Endothelial cell of umbilical vein (primary cell): ENCODE measurements around the gene TUBD1. TPM values are rescaled to one million over a fixed set of nuclear protein-coding genes. Genes with fewer than 3 reads are reported as not detected.

Experiments
- BruUV-seq: library from RNA; stranded (reverse); fragments of 400-500 nt; replicated peaks from 2 replicates; lab custom pipeline; 2021; lab: Mats Ljungman, UMichigan
- CTCF ChIA-PET: fragments of 300-600, 350-600 bp; sonication (Branson Sonifier 250); formaldehyde crosslinking; loops from one replicate; lab custom pipeline; 2021; ENCODE audit warnings: antibody characterized with exemption, inconsistent platforms; lab: Charles Lee
- POLR2A ChIA-PET: fragments of 300-600, 350-600 bp; sonication (Branson Sonifier 250); formaldehyde crosslinking; loops from one replicate; lab custom pipeline; 2021; ENCODE audit warnings: antibody characterized with exemption, inconsistent platforms; lab: Charles Lee
- DNase-seq: peaks from one replicate; pipeline ENCODE4 v3.0.0-alpha.2; 2011; ENCODE audit warnings: low read depth, low spot score
- FAIRE-seq: peaks from 2 replicates; lab custom pipeline; 2011; peaks lifted over from hg19 to GRCh38; lab: Jason Lieb, UNC
- H2AFZ ChIP-seq: 2 replicates; pipeline ENCODE4 v1.6.0; 2012; ENCODE audit warnings: low read depth, low read length, control low read depth, inconsistent platforms
- H3K27ac ChIP-seq: 2 replicates; pipeline ENCODE4 v1.5.1; 2011; ENCODE audit warnings: low read depth, mild to moderate bottlenecking, control low read depth, low read length, moderate library complexity; ENCODE audit not compliant: insufficient read depth
- H3K27me3 ChIP-seq, 2 experiments: 2 replicates each; pipeline versions ENCODE4 v1.6.0 to v1.6.1; 2011; ENCODE audit warnings: low read length in 2 of 2, mixed read lengths in 1 of 2; ENCODE audit not compliant: control insufficient read depth in 2 of 2, insufficient read depth in 2 of 2
- H3K36me3 ChIP-seq, 2 experiments: 2 replicates in 1 of 2; 3 replicates in 1 of 2; pipeline ENCODE4 v1.5.1; 2011; ENCODE audit warnings: low read length in 2 of 2, mild to moderate bottlenecking in 1 of 2, moderate library complexity in 1 of 2; ENCODE audit not compliant: control insufficient read depth in 2 of 2, insufficient read depth in 2 of 2; ENCODE audit errors: extremely low read depth in 1 of 2
- H3K4me1 ChIP-seq: 3 replicates; pipeline ENCODE4 v1.5.1; 2011; ENCODE audit warnings: mild to moderate bottlenecking, low read length; ENCODE audit not compliant: control insufficient read depth, insufficient read depth; ENCODE audit errors: extremely low read depth
- H3K4me2 ChIP-seq: 2 replicates; pipeline ENCODE4 v1.6.1; 2011; ENCODE audit warnings: low read length, control low read depth, mixed read lengths; ENCODE audit not compliant: insufficient read depth
- H3K4me3 ChIP-seq, 3 experiments: fragments of 200-600 bp in 1 of 3; sonication (generic), shearing (Covaris generic) in 1 of 3; replicated peaks in 1 of 3; 2 replicates each; pipeline ENCODE4 v1.5.1; 2011 to 2016; ENCODE audit warnings: control low read depth in 3 of 3, low read length in 3 of 3, mild to moderate bottlenecking in 2 of 3, inconsistent platforms in 1 of 3, low read depth in 1 of 3, moderate library complexity in 1 of 3; ENCODE audit not compliant: insufficient read depth in 1 of 3
- H3K79me2 ChIP-seq: 2 replicates; pipeline ENCODE4 v1.6.0; 2012; ENCODE audit warnings: low read length, inconsistent platforms; ENCODE audit not compliant: control insufficient read depth, insufficient read depth
- H3K9ac ChIP-seq: replicated peaks from 2 replicates; pipeline ENCODE3; 2011; ENCODE audit warnings: low read length, control low read depth; ENCODE audit not compliant: insufficient read depth; ENCODE audit errors: extremely low read depth
- H3K9me1 ChIP-seq: replicated peaks from 3 replicates; pipeline ENCODE4 v1.6.0; 2011; ENCODE audit warnings: mild to moderate bottlenecking, low read length; ENCODE audit not compliant: control insufficient read depth, insufficient read depth; ENCODE audit errors: extremely low read depth
- H3K9me3 ChIP-seq: replicated peaks from 2 replicates; pipeline ENCODE4 v1.5.1; 2012; ENCODE audit warnings: low read length, inconsistent platforms; ENCODE audit not compliant: control insufficient read depth, insufficient read depth
- H4K20me1 ChIP-seq: replicated peaks from 2 replicates; pipeline ENCODE3; 2011; ENCODE audit warnings: mild to moderate bottlenecking, low read length; ENCODE audit not compliant: control insufficient read depth, insufficient read depth; ENCODE audit errors: extremely low read depth
- EZH2 ChIP-seq: IDR thresholded peaks from 2 replicates; pipeline ENCODE4 v1.6.1; 2012; ENCODE audit warnings: borderline replicate concordance, low read depth, mild to moderate bottlenecking, moderate library complexity, low read length, inconsistent platforms; ENCODE audit not compliant: severe bottlenecking
- FOS ChIP-seq: IDR thresholded peaks from 2 replicates; pipeline ENCODE4 v1.6.1; 2011; ENCODE audit warnings: mild to moderate bottlenecking, low read length, moderate library complexity, borderline replicate concordance; ENCODE audit not compliant: insufficient read depth
- GATA2 ChIP-seq: IDR thresholded peaks from 2 replicates; pipeline ENCODE4 v1.7.0; 2011; ENCODE audit warnings: low read depth, mild to moderate bottlenecking, moderate library complexity, mixed read lengths, low read length; ENCODE audit not compliant: insufficient read length, insufficient read depth
- JUN ChIP-seq: IDR thresholded peaks from 2 replicates; pipeline ENCODE4 v1.6.1; 2011; ENCODE audit warnings: borderline replicate concordance, low read depth; ENCODE audit not compliant: insufficient read length, insufficient read depth
- MYC ChIP-seq: IDR thresholded peaks from one replicate; pipeline ENCODE4 v1.6.1; 2011; ENCODE audit warnings: mild to moderate bottlenecking, low read depth, low read length
- POLR2A ChIP-seq: IDR thresholded peaks from 2 replicates; pipeline ENCODE4 v1.6.1; 2012; ENCODE audit warnings: low read depth, mild to moderate bottlenecking, control low read depth, low read length
- POLR2AphosphoS5 ChIP-seq: IDR thresholded peaks from 2 replicates; pipeline ENCODE4 v1.6.1; 2012; ENCODE audit warnings: low read depth, mild to moderate bottlenecking, control low read depth, low read length, moderate library complexity; ENCODE audit not compliant: insufficient read depth
- dilution Hi-C: fragments of 300-500 bp; cut with MboI; formaldehyde crosslinking; loops from one replicate; pipeline ENCODE4 v1.15.0; 2019; ENCODE audit warnings: low sequenced_read_pairs; ENCODE audit not compliant: extremely low pct_ligation_motif_present
- intact Hi-C: fragments of 100-400 bp; cut with micrococcal nuclease; formaldehyde crosslinking; loops from one replicate; pipeline ENCODE4 v1.10.0; 2022
- polyA plus RNA-seq, 4 experiments: library from polyadenylated mRNA; depleted of rRNA in 3 of 4; stranded (reverse) in 3 of 4; unstranded in 1 of 4; fragments of >200 nt; gene quantifications; 2 replicates each; pipeline versions ENCODE4 v1.2.1 to v1.2.3, GENCODE V29; 2011 to 2012; ENCODE audit warnings: missing spikeins in 1 of 4
- total RNA-seq: library from RNA; stranded (reverse); gene quantifications from 2 replicates; pipeline ENCODE4 v1.2.3, GENCODE V29; 2021
- TF ChIP-seq, protein P1 (sequence below), 2 donors: IDR thresholded peaks; 1 replicate in 1 of 2; 2 replicates in 1 of 2; pipeline ENCODE4 v1.5.1; 2011; ENCODE audit warnings: low read length in 2 of 2, mild to moderate bottlenecking in 2 of 2, moderate library complexity in 2 of 2, control low read depth in 1 of 2, inconsistent platforms in 1 of 2, low read depth in 1 of 2; ENCODE audit not compliant: insufficient read depth in 1 of 2; ENCODE audit errors: extremely low read depth in 1 of 2
- TF ChIP-seq, protein P2 (sequence below): IDR thresholded peaks from 2 replicates; pipeline ENCODE4 v1.6.1; 2011; ENCODE audit not compliant: insufficient read depth, insufficient read length

TUBD1 gene
- total and polyA plus RNA-seq, 2 donors (not counting 3 experiments of a cell fraction or from before 2014, with no cell fraction given), result 4.9 to 11.3 TPM

DNA sequence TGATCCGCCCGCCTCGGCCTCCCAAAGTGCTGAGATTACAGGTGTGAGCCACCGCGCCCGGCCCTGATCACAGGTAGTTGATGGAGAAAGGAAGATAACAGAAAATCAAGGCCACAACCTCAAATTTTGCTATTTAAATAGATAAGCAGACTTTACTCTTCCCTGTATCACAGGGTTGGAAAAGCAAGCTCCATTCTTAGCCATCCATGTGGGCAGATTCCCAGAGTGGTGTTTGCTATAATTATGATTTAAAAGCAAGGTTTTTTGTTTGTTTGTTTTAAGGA is 44.4 kb downstream of the TUBD1 start:
- Histone ChIP-seq H3K27me3 (no peaks in the 10 kb centered on the region), H3K4me2 (no peak overlapping the region), H3K4me1 (peaks cover 17% of the 10 kb centered on the region), H3K9me3 (no peaks in the 10 kb centered on the region), H3K4me3 (no peak overlapping the region), H3K27ac (no peak overlapping the region), H4K20me1 (no peaks in the 10 kb centered on the region), H3K9me1 (no peaks in the 10 kb centered on the region), H3K9ac (no peak overlapping the region), H3K79me2 (no peaks in the 10 kb centered on the region), H2AFZ (no peak overlapping the region), H3K36me3 (no peaks in the 10 kb centered on the region)
- FAIRE-seq, result no peak
- BruUV-seq, result no TSS peak
- POLR2A ChIA-PET, result no interaction called here
- CTCF ChIA-PET, result interaction anchor here (5.7 to 6.4 kb wide), 2 partner anchors 11 to 95 kb away, joined by 55 read pairs; no protein-coding TSS in a partner anchor
- dilution Hi-C loops (no loop called here), intact Hi-C loops (no loop called here)
- no peak for TF ChIP-seq MYC
- TF ChIP-seq POLR2AphosphoS5, result no peak
- TF ChIP-seq, protein P1, sequence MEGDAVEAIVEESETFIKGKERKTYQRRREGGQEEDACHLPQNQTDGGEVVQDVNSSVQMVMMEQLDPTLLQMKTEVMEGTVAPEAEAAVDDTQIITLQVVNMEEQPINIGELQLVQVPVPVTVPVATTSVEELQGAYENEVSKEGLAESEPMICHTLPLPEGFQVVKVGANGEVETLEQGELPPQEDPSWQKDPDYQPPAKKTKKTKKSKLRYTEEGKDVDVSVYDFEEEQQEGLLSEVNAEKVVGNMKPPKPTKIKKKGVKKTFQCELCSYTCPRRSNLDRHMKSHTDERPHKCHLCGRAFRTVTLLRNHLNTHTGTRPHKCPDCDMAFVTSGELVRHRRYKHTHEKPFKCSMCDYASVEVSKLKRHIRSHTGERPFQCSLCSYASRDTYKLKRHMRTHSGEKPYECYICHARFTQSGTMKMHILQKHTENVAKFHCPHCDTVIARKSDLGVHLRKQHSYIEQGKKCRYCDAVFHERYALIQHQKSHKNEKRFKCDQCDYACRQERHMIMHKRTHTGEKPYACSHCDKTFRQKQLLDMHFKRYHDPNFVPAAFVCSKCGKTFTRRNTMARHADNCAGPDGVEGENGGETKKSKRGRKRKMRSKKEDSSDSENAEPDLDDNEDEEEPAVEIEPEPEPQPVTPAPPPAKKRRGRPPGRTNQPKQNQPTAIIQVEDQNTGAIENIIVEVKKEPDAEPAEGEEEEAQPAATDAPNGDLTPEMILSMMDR (IDR thresholded peaks at IDR 0.05; ENCODE audit: extremely low read depth in 1 of 2, insufficient read depth in 1 of 2, low read depth in 1 of 2, low read length in 2 of 2), result no peak
- TF ChIP-seq FOS, result no peak
- no peak for TF ChIP-seq EZH2
- TF ChIP-seq JUN, result no peak
- no peak for TF ChIP-seq GATA2
- TF ChIP-seq, protein P2, sequence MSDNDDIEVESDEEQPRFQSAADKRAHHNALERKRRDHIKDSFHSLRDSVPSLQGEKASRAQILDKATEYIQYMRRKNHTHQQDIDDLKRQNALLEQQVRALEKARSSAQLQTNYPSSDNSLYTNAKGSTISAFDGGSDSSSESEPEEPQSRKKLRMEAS, result no peak
- TF ChIP-seq POLR2A, result no peak
- DNase-seq, result no peak
